Spinal cord (tissue), 10 donors: ENCODE results near the gene DNAJB1. TPM values are rescaled to one million over a fixed set of nuclear protein-coding genes. Genes with fewer than 3 reads are reported as not detected.
A peak's percentile ranks its signal among the peaks of the same experiment; 100 is the strongest.
"Not testable (repeated sequence)": the region's sequence is repeated elsewhere in the genome, so short reads cannot be mapped to it uniquely, and the experiment has no call there.

ENCODE experiments used
- DNase-seq, 6 donors: peaks; one replicate each; pipeline versions ENCODE4 v3.0.0 to v3.0.0-alpha.2; 2013 to 2015; ENCODE audit warnings: low spot score in 6 of 6, low read depth in 4 of 6
- H3K27ac ChIP-seq: one replicate; pipeline ENCODE4 v1.5.1; 2013; ENCODE audit warnings: low read depth, low read length, control low read depth
- H3K27me3 ChIP-seq: one replicate; pipeline ENCODE4 v1.6.1; 2013; ENCODE audit warnings: low read length; ENCODE audit not compliant: control insufficient read depth, insufficient read depth
- H3K36me3 ChIP-seq: one replicate; pipeline ENCODE4 v1.6.1; 2013; ENCODE audit warnings: low read length; ENCODE audit not compliant: control insufficient read depth, insufficient read depth
- H3K4me1 ChIP-seq: one replicate; pipeline ENCODE4 v1.6.1; 2013; ENCODE audit warnings: low read length; ENCODE audit not compliant: control insufficient read depth, insufficient read depth
- H3K4me3 ChIP-seq: one replicate; pipeline ENCODE4 v1.5.1; 2013; ENCODE audit warnings: low read depth, low read length, control low read depth
- H3K9me3 ChIP-seq: one replicate; pipeline ENCODE4 v1.6.1; 2013; ENCODE audit warnings: low read length; ENCODE audit not compliant: control insufficient read depth, insufficient read depth
- WGBS: methylation state at CpG from one replicate; pipeline ENCODE4 v1.1.5; 2013; ENCODE audit warnings: missing lambda C conversion rate; ENCODE audit not compliant: insufficient coverage; 5-methylcytosine and 5-hydroxymethylcytosine counted together
- polyA plus RNA-seq, 2 donors: library from polyadenylated mRNA; unstranded; fragments of 120-200 nt; gene quantifications; one replicate each; pipeline ENCODE4 v1.2.1, GENCODE V29; 2013; ENCODE audit not compliant: insufficient read length in 2 of 2
- total RNA-seq, 2 donors: library from RNA; depleted of rRNA in 1 of 2; stranded (reverse); fragments of 120-200 nt in 1 of 2; fragments of >200 nt in 1 of 2; gene quantifications; one replicate each; pipeline versions ENCODE4 v1.2.3 to v1.2.4, GENCODE V29; 2013 to 2014
- donor health status: healthy.

DNAJB1 gene
- total and polyA plus RNA-seq, 4 donors: 78.3 to 102 (median 88.1) TPM

DNA sequence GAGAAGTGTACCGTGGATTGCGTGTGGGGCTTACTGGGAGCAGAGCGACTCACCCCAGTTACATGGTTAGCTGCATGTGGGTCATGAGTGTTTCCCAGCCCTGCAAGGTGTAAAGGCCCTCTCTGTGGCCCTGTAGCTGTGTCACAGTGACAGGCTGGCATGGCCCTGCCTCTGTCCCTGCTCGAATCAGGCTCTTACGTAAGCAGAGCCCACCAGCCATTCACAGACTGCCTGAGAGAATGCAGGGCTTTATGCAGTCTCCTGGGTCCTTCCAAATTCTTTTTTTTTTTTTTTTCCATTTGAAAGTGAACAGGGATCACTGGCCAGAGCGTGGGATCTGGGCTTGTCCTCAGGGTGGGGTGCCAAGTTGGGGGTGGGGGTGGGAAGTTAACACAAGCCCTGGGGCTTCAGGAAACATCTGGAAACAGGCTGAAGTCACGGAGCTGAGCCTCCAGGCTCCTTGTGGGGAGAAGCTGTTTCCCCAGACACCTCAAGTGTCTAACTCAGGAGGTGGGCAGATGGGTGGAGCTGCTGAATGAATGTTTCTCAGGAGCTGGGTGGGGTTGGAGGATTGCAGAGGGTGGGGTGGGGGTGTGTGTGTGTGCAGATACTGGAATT lies 24.6 kb upstream of the DNAJB1 start:
- no peaks in the 10 kb centered on the region for H3K9me3 ChIP-seq
- H3K27ac ChIP-seq: peak overlapping the region; percentile 42
- H3K4me1 ChIP-seq: peaks cover 39% of the 10 kb centered on the region
- H3K36me3 ChIP-seq: peaks cover 3% of the 10 kb centered on the region
- H3K27me3 ChIP-seq: no peaks in the 10 kb centered on the region
- WGBS: 41% methylated on average over 5 of the region's 7 CpGs
- DNase-seq: no peak
- no peak overlapping the region for H3K4me3 ChIP-seq

GRCh38 chr19:14541979-14542378 lies 23.8 kb upstream of the DNAJB1 start:
- H3K36me3 ChIP-seq, H3K9me3 ChIP-seq, DNase-seq, H3K27ac ChIP-seq, H3K27me3 ChIP-seq, H3K4me3 ChIP-seq: not testable (repeated sequence)
- 100% methylated on average over 1 of the region's 5 CpGs for WGBS
- H3K4me1 ChIP-seq: peaks cover 39% of the 10 kb centered on the region

DNA sequence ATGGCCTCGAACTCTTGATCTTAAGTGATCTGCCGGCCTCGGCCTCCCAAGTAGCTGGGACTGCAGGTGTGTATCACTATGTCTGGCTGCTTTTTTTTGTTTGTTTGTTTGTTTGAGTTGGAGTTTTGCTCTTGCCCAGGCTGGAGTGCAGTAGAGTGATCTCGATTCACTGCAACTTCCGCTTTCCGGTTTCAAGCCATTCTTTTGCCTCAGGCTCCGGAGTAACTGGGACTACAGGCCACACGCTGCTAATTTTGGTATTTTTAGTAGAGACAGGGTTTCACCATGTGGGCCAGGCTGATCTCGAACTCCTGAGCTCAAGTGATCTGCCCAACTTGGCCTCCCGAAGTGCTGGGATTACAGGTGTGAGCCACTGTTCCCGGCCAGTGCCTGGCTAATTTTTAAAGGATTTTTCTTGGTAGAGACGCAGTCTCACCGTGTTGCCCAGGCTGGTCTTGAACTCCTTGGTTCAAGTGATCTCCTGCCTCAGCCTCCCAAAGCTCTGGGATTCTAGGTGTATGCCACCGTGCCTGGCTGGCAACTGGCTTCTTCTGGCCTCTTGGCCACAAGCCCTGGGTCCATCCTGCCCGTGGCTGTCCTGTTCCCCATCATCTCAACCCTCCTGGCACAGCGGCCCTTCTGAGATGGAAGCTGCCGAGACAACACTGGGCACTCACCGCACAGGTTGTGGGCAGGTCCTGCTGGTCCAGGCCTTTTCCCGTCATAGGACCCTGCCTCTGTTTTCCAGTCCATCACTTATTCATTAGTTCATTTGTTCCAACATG lies 22.7 kb upstream of the DNAJB1 start:
- H3K4me1 ChIP-seq: peaks cover 39% of the 10 kb centered on the region
- H3K36me3 ChIP-seq: peaks cover 3% of the 10 kb centered on the region
- H3K4me3 ChIP-seq: no peak overlapping the region
- H3K27me3 ChIP-seq: no peaks in the 10 kb centered on the region
- no peaks in the 10 kb centered on the region for H3K9me3 ChIP-seq
- H3K27ac ChIP-seq: no peak overlapping the region
- DNase-seq: no peak
- 95% methylated on average over 18 of the region's 19 CpGs for WGBS

- H3K4me1 ChIP-seq: peaks cover 6% of the 10 kb centered on the region
- no peak overlapping the region for H3K27ac ChIP-seq
- WGBS: 23% methylated on average over 15 of the region's 24 CpGs
- H3K36me3 ChIP-seq: peaks cover 12% of the 10 kb centered on the region
- DNase-seq: peak in 1 of 6 donors; percentile 56
- no peak overlapping the region for H3K4me3 ChIP-seq
- H3K27me3 ChIP-seq: no peaks in the 10 kb centered on the region
- H3K9me3 ChIP-seq: no peaks in the 10 kb centered on the region
Observed at GRCh38 chr19:14536926-14537692, 18.9 kb upstream of the DNAJB1 start.

DNA sequence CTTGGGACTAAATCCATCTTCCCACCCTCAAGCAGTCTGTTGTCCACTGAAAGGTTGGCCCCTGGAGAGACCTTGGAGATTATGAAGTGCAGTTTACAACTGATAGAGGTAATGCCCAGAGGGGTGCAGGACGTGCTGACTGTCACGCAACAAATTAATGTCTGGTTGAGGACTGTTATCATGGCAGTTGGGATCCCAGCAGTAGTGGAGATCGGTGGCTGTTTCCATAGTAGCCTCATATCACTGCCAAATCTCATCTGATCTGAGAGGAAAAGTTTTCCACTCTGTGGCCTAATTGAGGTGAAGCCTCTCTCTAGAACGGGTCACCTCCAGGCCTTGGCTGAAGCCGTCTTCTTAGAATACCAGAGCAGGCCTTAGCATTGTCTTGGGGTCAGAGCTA lies 15.3 kb upstream of the DNAJB1 start:
- peaks cover 9% of the 10 kb centered on the region for H3K36me3 ChIP-seq
- no peak overlapping the region for H3K27ac ChIP-seq
- WGBS: no CpG with 5 or more reads among the region's 5 CpGs
- peaks cover 27% of the 10 kb centered on the region for H3K4me1 ChIP-seq
- H3K9me3 ChIP-seq: no peaks in the 10 kb centered on the region
- H3K4me3 ChIP-seq: no peak overlapping the region
- no peaks in the 10 kb centered on the region for H3K27me3 ChIP-seq
- DNase-seq: no peak

- Histone ChIP-seq H3K36me3 (peaks cover 9% of the 10 kb centered on the region), H3K9me3 (no peaks in the 10 kb centered on the region), H3K27ac (no peak overlapping the region), H3K4me1 (peaks cover 22% of the 10 kb centered on the region), H3K4me3 (no peak overlapping the region), H3K27me3 (no peaks in the 10 kb centered on the region)
- 17% methylated on average over 1 of the region's 3 CpGs for WGBS
- no peak for DNase-seq
Observed at GRCh38 chr19:14530506-14530905, 12.3 kb upstream of the DNAJB1 start.

DNA sequence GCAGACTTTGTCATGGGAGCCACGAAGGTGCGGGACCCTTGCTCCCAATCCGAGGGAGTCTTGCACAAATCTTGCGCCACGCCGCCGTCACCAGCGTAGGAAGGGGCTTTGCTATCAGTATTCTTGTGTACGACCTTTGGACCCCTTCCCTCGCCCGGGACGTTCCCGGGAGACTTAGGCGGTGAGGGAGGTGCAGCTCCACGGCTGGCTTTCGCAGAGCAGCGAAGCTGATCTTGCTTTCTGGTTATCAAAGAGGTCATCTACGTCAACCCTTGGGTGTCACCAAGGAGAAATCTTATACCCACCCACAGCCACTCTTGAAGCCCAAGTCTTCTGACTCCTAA lies 11.8 kb upstream of the DNAJB1 start:
- peak overlapping the region; percentile 98 for H3K4me3 ChIP-seq
- DNase-seq: no peak
- H3K27ac ChIP-seq: peak overlapping the region; percentile 98
- no peaks in the 10 kb centered on the region for H3K9me3 ChIP-seq
- 0% methylated on average over 17 of the region's 18 CpGs for WGBS
- no peaks in the 10 kb centered on the region for H3K27me3 ChIP-seq
- H3K36me3 ChIP-seq: peaks cover 9% of the 10 kb centered on the region
- peaks cover 22% of the 10 kb centered on the region for H3K4me1 ChIP-seq

GRCh38 chr19:14529254-14530004 lies 11.2 kb upstream of the DNAJB1 start, which contains the start of gene TECR:
TSS of gene TECR (plus strand) at chr19:14529594. CDS start at chr19:14529697, 103 bp downstream.
- DNase-seq: peak; percentile 97 to 100 (median 100)
- Histone ChIP-seq H3K9me3 (no peaks in the 10 kb centered on the region), H3K4me1 (peaks cover 22% of the 10 kb centered on the region), H3K27me3 (no peaks in the 10 kb centered on the region), H3K4me3 (peak within 1 kb of the TSS; percentile 98), H3K36me3 (peaks cover 4% of the 10 kb centered on the region), H3K27ac (peak within 1 kb of the TSS; percentile 98)
- WGBS: under 1% methylated on average over 53 of the region's 59 CpGs
